GM18498 (cell line): ENCODE measurements around the gene ACVR2B.

Experiments
- ATAC-seq: cut with Tn5 transposase; IDR thresholded peaks from one replicate; pipeline ENCODE4 v1.9.1; 2021; ENCODE audit warnings: mild to moderate bottlenecking, moderate library complexity; ENCODE audit not compliant: unreplicated experiment

Gene ACVR2B

GRCh38 chr3:38524141-38524739 is 70.5 kb downstream of the ACVR2B start:
- no peak for ATAC-seq

- no peak for ATAC-seq
Measured at GRCh38 chr3:38526792-38527191, 73.1 kb downstream of the ACVR2B start.

GRCh38 chr3:38528457-38528856 is 74.8 kb downstream of the ACVR2B start:
- ATAC-seq, result no peak

GRCh38 chr3:38532529-38532928 is 78.8 kb downstream of the ACVR2B start:
- no peak for ATAC-seq

- no peak for ATAC-seq
Measured at GRCh38 chr3:38533285-38533976, 79.7 kb downstream of the ACVR2B start.

GRCh38 chr3:38534180-38534579 is 80.5 kb downstream of the ACVR2B start:
- no peak for ATAC-seq

GRCh38 chr3:38534604-38535003 is 80.9 kb downstream of the ACVR2B start:
- ATAC-seq, result no peak

GRCh38 chr3:38536671-38537070 is 83.0 kb downstream of the ACVR2B start:
- no peak for ATAC-seq

- no peak for ATAC-seq
Measured at GRCh38 chr3:38538773-38539353, 85.2 kb downstream of the ACVR2B start.

- no peak for ATAC-seq
Measured at GRCh38 chr3:38541806-38542205, 88.1 kb downstream of the ACVR2B start.
